ENCODE results near the gene OLFM1.
"Not testable (repeated sequence)": the region's sequence is repeated elsewhere in the genome, so short reads cannot be mapped to it uniquely, and the experiment has no call there.

Gene OLFM1

GRCh38 chr9:135158564-135158937, 71.1 kb downstream of the OLFM1 start:
- no peak for DNase-seq

- DNase-seq = no peak
Measured at GRCh38 chr9:135159801-135160200, 72.3 kb downstream of the OLFM1 start.

GRCh38 chr9:135160862-135161261, 73.4 kb downstream of the OLFM1 start:
- DNase-seq = no peak

- DNase-seq = not testable (repeated sequence)
Measured at GRCh38 chr9:135162599-135162998, 75.1 kb downstream of the OLFM1 start.

- DNase-seq = no peak
Measured at GRCh38 chr9:135163023-135163780, 75.7 kb downstream of the OLFM1 start.

- no peak for DNase-seq
Measured at GRCh38 chr9:135164036-135164435, 76.6 kb downstream of the OLFM1 start.

GRCh38 chr9:135165003-135165711, 77.7 kb downstream of the OLFM1 start:
- DNase-seq = no peak

GRCh38 chr9:135165756-135166519, 78.5 kb downstream of the OLFM1 start:
- no peak for DNase-seq

GRCh38 chr9:135166565-135166964, 79.1 kb downstream of the OLFM1 start:
- DNase-seq = no peak

- DNase-seq = no peak
Measured at GRCh38 chr9:135167356-135167755, 79.9 kb downstream of the OLFM1 start.

GRCh38 chr9:135167849-135168655, 80.6 kb downstream of the OLFM1 start:
- DNase-seq = no peak

GRCh38 chr9:135169709-135170226, 82.3 kb downstream of the OLFM1 start:
- DNase-seq = no peak

GRCh38 chr9:135170535-135170934, 83.1 kb downstream of the OLFM1 start:
- no peak for DNase-seq

All from activated naive CD4-positive, alpha-beta T cell treated with anti-CD3 and anti-CD28 coated beads, Interleukin-2, amount 50 U/mL, for 16 hours (primary cell).